HepG2 (cell line): ENCODE data around the gene TACC3. TPM values are rescaled to one million over a fixed set of nuclear protein-coding genes. Genes with fewer than 3 reads are reported as not detected.

Source experiments
- AHR ChIP-seq: IDR thresholded peaks from 2 replicates; pipeline ENCODE4 v1.6.1; 2018; ENCODE audit warnings: missing genetic modification reagents, missing compliant biosample characterization
- BHLHE40 ChIP-seq: IDR thresholded peaks from 2 replicates; pipeline ENCODE4 v1.6.1; 2011; ENCODE audit warnings: low read length, improper control_type of control experiment
- SALL1 ChIP-seq: sonication (generic); formaldehyde crosslinking; IDR thresholded peaks from 2 replicates; pipeline ENCODE4 v1.8.0; 2022; ENCODE audit warnings: mild to moderate bottlenecking, missing genetic modification reagents
- SIX4 ChIP-seq: sonication (generic); formaldehyde crosslinking; IDR thresholded peaks from 2 replicates; pipeline ENCODE4 v1.4.0; 2020; ENCODE audit warnings: missing genetic modification reagents
- SMC3 ChIP-seq: IDR thresholded peaks from 2 replicates; pipeline ENCODE4 v1.6.1; 2011; ENCODE audit warnings: low read length, improper control_type of control experiment
- SOX6 ChIP-seq, 2 experiments: fragments of 450-650 bp in 1 of 2; sonication (generic) in 1 of 2; formaldehyde crosslinking in 1 of 2; IDR thresholded peaks; 2 replicates each; pipeline versions ENCODE4 v1.4.0 to v1.6.1; 2017 to 2020; ENCODE audit warnings: antibody characterized with exemption in 1 of 2, mild to moderate bottlenecking in 1 of 2, missing genetic modification reagents in 1 of 2
- SUZ12 ChIP-seq: fragments of 150-350 bp; IDR thresholded peaks from 2 replicates; pipeline ENCODE4 v1.6.1; 2014; ENCODE audit warnings: low read depth, low read length
- TSC22D2 ChIP-seq: sonication (generic); formaldehyde crosslinking; IDR thresholded peaks from 2 replicates; pipeline ENCODE4 v1.5.1; 2020; ENCODE audit warnings: missing genetic modification reagents, mild to moderate bottlenecking, borderline replicate concordance
- ZBTB7A ChIP-seq: sonication (generic); formaldehyde crosslinking; IDR thresholded peaks from 2 replicates; pipeline ENCODE4 v1.8.0; 2022; ENCODE audit warnings: mild to moderate bottlenecking, missing genetic modification reagents
- ZNF382 ChIP-seq: sonication (generic); formaldehyde crosslinking; IDR thresholded peaks from 2 replicates; pipeline ENCODE4 v1.5.0; 2020; ENCODE audit warnings: missing genetic modification reagents, mild to moderate bottlenecking, borderline replicate concordance
- ZNF672 ChIP-seq: sonication (generic); formaldehyde crosslinking; IDR thresholded peaks from 2 replicates; pipeline ENCODE4 v1.8.1; 2022; ENCODE audit warnings: missing genetic modification reagents
- ZNF720 ChIP-seq: sonication (generic); formaldehyde crosslinking; IDR thresholded peaks from 2 replicates; pipeline ENCODE4 v1.4.0; 2020; ENCODE audit warnings: missing genetic modification reagents
- ZNF782 ChIP-seq: sonication (generic); formaldehyde crosslinking; IDR thresholded peaks from 2 replicates; pipeline ENCODE4 v1.4.0; 2020; ENCODE audit warnings: missing genetic modification reagents, mild to moderate bottlenecking, borderline replicate concordance
- ZSCAN20 ChIP-seq: sonication (generic); formaldehyde crosslinking; IDR thresholded peaks from 2 replicates; pipeline ENCODE4 v1.4.0; 2020; ENCODE audit warnings: missing genetic modification reagents, mild to moderate bottlenecking, borderline replicate concordance
- polyA plus RNA-seq, 8 experiments: library from polyadenylated mRNA; depleted of rRNA in 3 of 8; stranded (reverse) in 7 of 8; unstranded in 1 of 8; fragments of >200 nt; fragmentation: Illumina TruSeq in 4 of 8; extraction: Trizol in 4 of 8; gene quantifications; 2 replicates each; pipeline versions ENCODE4 v1.2.1 to v1.2.3, GENCODE V29; 2011 to 2016; ENCODE audit warnings: low read depth in 4 of 8, missing spikeins in 1 of 8, mixed read lengths in 1 of 8; ENCODE audit not compliant: insufficient read depth in 1 of 8
- total RNA-seq, 5 experiments: library from RNA; depleted of rRNA; stranded (reverse); fragments of >200 nt; fragmentation: Illumina TruSeq; extraction: Trizol; gene quantifications; 2 replicates each; pipeline ENCODE4 v1.2.3, GENCODE V29; 2016; ENCODE audit warnings: low read depth in 1 of 5
- TF ChIP-seq, protein P1 (sequence below): sonication (generic); formaldehyde crosslinking; IDR thresholded peaks from 2 replicates; pipeline ENCODE4 v1.8.0; 2023; ENCODE audit warnings: mild to moderate bottlenecking, missing genetic modification reagents
- TF ChIP-seq, protein P2 (sequence below): sonication (generic); formaldehyde crosslinking; IDR thresholded peaks from 2 replicates; pipeline ENCODE4 v1.8.0; 2022; ENCODE audit warnings: low read depth, missing genetic modification reagents
- TF ChIP-seq, protein P3 (sequence below): sonication (generic); formaldehyde crosslinking; IDR thresholded peaks from 2 replicates; pipeline ENCODE4 v1.5.0; 2020; ENCODE audit warnings: missing genetic modification reagents, mild to moderate bottlenecking, borderline replicate concordance

TACC3 gene
- total and polyA plus RNA-seq, 2 of the 13 experiments (the other 11 are each of a cell fraction or from before 2014, with no cell fraction given): 20.3 to 21.2 TPM

DNA sequence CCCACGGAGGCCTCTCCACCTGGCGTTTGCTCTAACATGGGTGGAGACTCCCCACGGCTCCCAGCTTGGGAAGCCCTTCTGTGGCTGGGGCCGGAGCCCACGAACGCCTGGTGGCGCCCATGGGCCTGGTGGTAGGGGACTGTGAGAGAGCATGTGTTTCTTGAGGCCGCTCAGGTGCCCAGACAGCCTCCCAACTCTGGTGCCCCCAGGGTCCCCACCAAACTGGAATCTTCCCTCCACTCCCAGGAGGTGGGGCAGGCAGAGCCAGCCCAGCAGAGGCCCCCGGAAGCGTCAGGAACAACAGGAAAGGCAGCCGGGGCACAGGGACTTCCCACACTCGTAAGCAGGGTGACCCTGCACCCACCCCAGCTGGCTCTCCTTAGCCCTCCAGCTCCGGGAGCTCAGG is 38.5 kb downstream of the TACC3 start (continued):
- TF ChIP-seq, protein P1, sequence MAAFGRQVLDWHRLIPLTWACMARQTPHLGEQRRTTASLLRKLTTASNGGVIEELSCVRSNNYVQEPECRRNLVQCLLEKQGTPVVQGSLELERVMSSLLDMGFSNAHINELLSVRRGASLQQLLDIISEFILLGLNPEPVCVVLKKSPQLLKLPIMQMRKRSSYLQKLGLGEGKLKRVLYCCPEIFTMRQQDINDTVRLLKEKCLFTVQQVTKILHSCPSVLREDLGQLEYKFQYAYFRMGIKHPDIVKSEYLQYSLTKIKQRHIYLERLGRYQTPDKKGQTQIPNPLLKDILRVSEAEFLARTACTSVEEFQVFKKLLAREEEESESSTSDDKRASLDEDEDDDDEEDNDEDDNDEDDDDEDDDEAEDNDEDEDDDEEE (CRISPR knock-in tag): no peak
- TF ChIP-seq, protein P2, sequence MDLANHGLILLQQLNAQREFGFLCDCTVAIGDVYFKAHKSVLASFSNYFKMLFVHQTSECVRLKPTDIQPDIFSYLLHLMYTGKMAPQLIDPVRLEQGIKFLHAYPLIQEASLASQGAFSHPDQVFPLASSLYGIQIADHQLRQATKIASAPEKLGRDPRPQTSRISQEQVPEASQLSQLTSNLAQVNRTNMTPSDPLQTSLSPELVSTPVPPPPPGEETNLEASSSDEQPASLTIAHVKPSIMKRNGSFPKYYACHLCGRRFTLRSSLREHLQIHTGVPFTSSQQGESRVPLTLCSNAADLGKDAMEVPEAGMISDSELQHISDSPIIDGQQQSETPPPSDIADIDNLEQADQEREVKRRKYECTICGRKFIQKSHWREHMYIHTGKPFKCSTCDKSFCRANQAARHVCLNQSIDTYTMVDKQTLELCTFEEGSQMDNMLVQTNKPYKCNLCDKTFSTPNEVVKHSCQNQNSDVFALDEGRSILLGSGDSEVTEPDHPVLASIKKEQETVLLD: no peak; the same call in 1 of the 2 replicates
- no peak for TF ChIP-seq SIX4 (CRISPR knock-in tag)
- TF ChIP-seq SOX6 (IDR thresholded peaks at IDR 0.05): no peak
- no peak for TF ChIP-seq SOX6 (CRISPR knock-in tag; IDR thresholded peaks at IDR 0.05)
- peak; percentile 44; the same call in 1 of the 2 replicates for TF ChIP-seq ZBTB7A (CRISPR knock-in tag)
- no peak for TF ChIP-seq SUZ12
- no peak for TF ChIP-seq AHR (CRISPR knock-in tag)
- TF ChIP-seq ZNF720: no peak
- no peak for TF ChIP-seq ZNF782 (CRISPR knock-in tag)
- TF ChIP-seq ZNF382: no peak
- TF ChIP-seq, protein P3, sequence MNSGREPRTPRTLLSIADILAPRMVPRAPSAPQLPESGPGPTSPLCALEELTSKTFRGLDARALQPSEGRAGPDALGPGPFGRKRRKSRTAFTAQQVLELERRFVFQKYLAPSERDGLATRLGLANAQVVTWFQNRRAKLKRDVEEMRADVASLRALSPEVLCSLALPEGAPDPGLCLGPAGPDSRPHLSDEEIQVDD (CRISPR knock-in tag): no peak
- TF ChIP-seq TSC22D2 (CRISPR knock-in tag): no peak
- no peak for TF ChIP-seq ZNF672 (CRISPR knock-in tag)
- TF ChIP-seq BHLHE40: no peak
- no peak for TF ChIP-seq SMC3
- no peak for TF ChIP-seq ZSCAN20
- no peak for TF ChIP-seq SALL1
